Parietal lobe (tissue), 2 donors: Measurements from ENCODE around the gene RXYLT1. TPM values are rescaled to one million over a fixed set of nuclear protein-coding genes. Genes with fewer than 3 reads are reported as not detected.

Experiments used
- small RNA-seq: library from RNA; depleted of rRNA; stranded (forward); fragments of <200 nt; gene quantifications from one replicate; pipeline ENCODE3, GENCODE V24; 2014; ENCODE audit warnings: low replicate concordance
- total RNA-seq: library from RNA; depleted of rRNA; stranded (reverse); fragments of >200 nt; gene quantifications from one replicate; pipeline ENCODE4 v1.2.3, GENCODE V29; 2014

RXYLT1 gene, protein sequence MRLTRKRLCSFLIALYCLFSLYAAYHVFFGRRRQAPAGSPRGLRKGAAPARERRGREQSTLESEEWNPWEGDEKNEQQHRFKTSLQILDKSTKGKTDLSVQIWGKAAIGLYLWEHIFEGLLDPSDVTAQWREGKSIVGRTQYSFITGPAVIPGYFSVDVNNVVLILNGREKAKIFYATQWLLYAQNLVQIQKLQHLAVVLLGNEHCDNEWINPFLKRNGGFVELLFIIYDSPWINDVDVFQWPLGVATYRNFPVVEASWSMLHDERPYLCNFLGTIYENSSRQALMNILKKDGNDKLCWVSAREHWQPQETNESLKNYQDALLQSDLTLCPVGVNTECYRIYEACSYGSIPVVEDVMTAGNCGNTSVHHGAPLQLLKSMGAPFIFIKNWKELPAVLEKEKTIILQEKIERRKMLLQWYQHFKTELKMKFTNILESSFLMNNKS
- total RNA-seq: 11.9 TPM

DNA sequence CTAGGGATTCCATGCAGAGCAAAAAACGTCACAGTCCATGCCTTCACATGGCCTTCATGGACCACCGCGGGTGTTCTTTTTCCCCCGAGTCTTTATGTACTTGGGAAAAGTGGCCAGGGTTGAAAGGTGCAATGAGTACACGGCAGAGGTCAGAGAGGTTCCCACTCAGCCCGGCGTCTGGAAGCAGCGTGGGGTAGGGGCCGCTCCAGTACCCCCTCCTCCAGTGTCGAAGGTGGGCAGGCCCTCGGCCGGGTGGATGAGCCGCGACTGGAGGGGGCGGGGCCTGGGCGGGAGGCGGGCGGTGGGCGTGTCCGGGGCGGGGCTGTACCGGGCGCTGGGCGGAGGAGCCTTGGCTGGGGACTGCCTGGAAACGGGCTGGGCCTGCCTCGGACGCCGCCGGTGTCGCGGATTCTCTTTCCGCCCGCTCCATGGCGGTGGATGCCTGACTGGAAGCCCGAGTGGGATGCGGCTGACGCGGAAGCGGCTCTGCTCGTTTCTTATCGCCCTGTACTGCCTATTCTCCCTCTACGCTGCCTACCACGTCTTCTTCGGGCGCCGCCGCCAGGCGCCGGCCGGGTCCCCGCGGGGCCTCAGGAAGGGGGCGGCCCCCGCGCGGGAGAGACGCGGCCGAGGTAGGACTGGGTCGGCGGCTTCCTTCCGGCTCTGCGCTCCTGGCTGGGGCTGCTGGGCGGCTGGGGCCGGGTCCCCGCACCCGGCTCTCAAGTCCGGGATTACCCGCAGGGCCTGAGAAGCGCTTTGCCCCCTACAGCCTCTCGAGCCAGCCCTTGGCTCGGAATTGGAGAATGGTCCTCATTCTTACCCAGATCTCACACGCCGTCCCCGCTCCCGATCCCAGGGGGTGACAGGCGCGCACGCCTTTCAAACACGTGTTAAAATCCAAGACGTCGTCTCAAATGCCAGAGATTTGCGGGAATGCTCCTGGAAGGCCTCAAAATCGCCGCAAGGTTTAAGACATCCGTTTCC lies at the start of gene RXYLT1:
RXYLT1 (plus strand) TSS at position 412 of the 984 bp plus-strand sequence; CDS start at position 464, 52 bp downstream.

DNA sequence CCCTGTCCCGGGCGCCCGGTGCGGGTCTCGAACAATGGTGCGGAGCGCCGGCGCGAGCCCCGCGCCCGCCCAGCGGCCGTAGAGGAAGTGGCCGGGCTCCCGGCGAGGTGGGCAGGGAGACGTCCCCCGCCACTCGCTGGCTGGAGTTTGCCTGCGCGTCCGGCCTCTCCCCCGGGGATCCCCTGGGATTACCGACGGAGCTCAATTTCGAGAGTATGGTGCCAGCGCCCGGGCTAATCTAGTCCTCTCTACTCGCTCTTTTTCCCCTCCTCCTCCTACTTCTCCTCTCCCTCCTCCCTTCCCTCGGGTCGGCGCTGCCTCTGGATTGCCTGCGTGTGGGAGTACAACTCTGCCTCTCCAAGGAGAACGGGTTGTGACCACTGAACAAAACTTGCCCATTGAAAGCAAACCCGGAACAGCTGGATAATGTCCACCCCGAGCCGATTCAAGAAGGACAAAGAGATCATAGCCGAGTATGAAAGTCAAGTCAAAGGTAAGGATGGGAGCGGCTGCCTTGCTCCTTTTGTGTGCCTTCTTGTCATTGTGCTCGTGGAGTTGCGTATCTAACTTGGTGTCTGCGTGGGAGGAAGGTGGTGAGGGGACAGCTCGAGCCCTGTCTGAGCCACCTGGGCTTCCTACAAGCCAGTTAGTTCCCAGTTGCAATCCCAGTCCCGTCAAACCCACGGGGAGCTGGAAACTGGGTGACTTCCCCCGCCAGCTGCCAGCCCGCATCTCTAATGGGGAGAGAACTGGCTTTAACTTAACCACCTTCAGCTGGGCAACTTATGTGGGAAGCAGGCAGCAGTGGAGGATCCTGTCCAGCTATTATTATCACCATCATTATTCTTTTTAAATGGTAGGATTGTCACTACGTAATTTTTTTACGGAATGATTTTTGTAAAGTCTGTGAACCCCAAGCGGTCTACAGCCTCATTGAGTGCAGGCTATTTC lies 65.0 kb downstream of the RXYLT1 start, which contains the start of gene SRGAP1:
SRGAP1 (plus strand) TSS at position 310 of the 951 bp plus-strand sequence; CDS start at position 427, 117 bp downstream.

Small RNA genes within 50 kb of the gene (small RNA-seq; reads per million reads assigned to genes)
- gene AC084357.1: not detected

Other genes with a start within 250 kb of the RXYLT1 start
- gene DPY19L2, start 111.4 kb upstream of the RXYLT1 start, total RNA-seq: 49.8 TPM
- gene SRGAP1, start 64.8 kb downstream of the RXYLT1 start, total RNA-seq: 99.2 TPM